A549 (cell line): Measurements from ENCODE around the gene CLDN7. TPM values are rescaled to one million over a fixed set of nuclear protein-coding genes. Genes with fewer than 3 reads are reported as not detected.

ENCODE experiments used
- ATAC-seq, 2 experiments: fragments of 200-7000 bp in 1 of 2; fragments of >200 bp in 1 of 2; cut with Nextera tagmentation in 1 of 2; cut with Tn5 transposase in 1 of 2; 3 replicates each; pipeline versions ENCODE4 v1.8.0 to v1.9.1; 2018 to 2020; ENCODE audit warnings: mild to moderate bottlenecking in 1 of 2, moderate library complexity in 1 of 2
- CTCF ChIA-PET: fragments of 300-600 bp; sonication (Branson Sonifier 250); formaldehyde crosslinking; extraction: SDS; loops from one replicate; lab custom pipeline; 2021; ENCODE audit warnings: antibody characterized with exemption, inconsistent platforms; lab: Yijun Ruan, JAX
- POLR2A ChIA-PET: fragments of 350-600 bp; formaldehyde crosslinking; extraction: SDS; loops from one replicate; lab custom pipeline; 2021; ENCODE audit warnings: antibody characterized with exemption, inconsistent platforms; lab: Yijun Ruan, JAX
- DNase-seq, 2 experiments: peaks; one replicate each; pipeline versions ENCODE4 v3.0.0 to v3.0.0-alpha.2; 2011 to 2016; ENCODE audit warnings: low read depth in 1 of 2, low spot score in 1 of 2
- FAIRE-seq: peaks from 2 replicates; lab custom pipeline; 2011; peaks lifted over from hg19 to GRCh38; lab: Jason Lieb, UNC
- H3K27ac ChIP-seq, 2 experiments: fragments of >200 bp; sonication (Bioruptor Twin); formaldehyde crosslinking; 3 replicates each; pipeline ENCODE4 v1.5.1; 2016 to 2017
- H3K4me1 ChIP-seq: fragments of >200 bp; sonication (Bioruptor Twin); formaldehyde crosslinking; 3 replicates; pipeline ENCODE4 v1.6.1; 2016
- H3K4me2 ChIP-seq: fragments of >200 bp; sonication (Bioruptor Twin); formaldehyde crosslinking; 3 replicates; pipeline ENCODE4 v1.6.1; 2016
- H3K4me3 ChIP-seq: fragments of >200 bp; sonication (Bioruptor Twin); formaldehyde crosslinking; 3 replicates; pipeline ENCODE4 v1.5.1; 2016
- H3K9me3 ChIP-seq: fragments of >200 bp; sonication (Bioruptor Twin); formaldehyde crosslinking; 3 replicates; pipeline ENCODE4 v1.6.1; 2016
- BHLHE40 ChIP-seq: IDR thresholded peaks from 2 replicates; pipeline ENCODE4 v1.6.1; 2012; ENCODE audit warnings: low read depth, low read length, inconsistent platforms
- CBX2 ChIP-seq: fragments of 200-600 bp; sonication (generic); IDR thresholded peaks from 2 replicates; pipeline ENCODE4 v1.6.1; 2016; ENCODE audit warnings: low read depth, mild to moderate bottlenecking, borderline replicate concordance
- CBX8 ChIP-seq: fragments of 200-600 bp; sonication (generic); IDR thresholded peaks from 2 replicates; pipeline ENCODE4 v1.6.1; 2016
- EHF ChIP-seq: fragments of 250-450 bp; sonication (Bioruptor Pico); IDR thresholded peaks from 2 replicates; pipeline ENCODE4 v1.5.0; 2020; ENCODE audit warnings: mild to moderate bottlenecking
- EP300 ChIP-seq, 2 experiments: fragments of >200 bp; sonication (Bioruptor Twin); formaldehyde crosslinking; IDR thresholded peaks; 2 replicates in 1 of 2; 3 replicates in 1 of 2; pipeline ENCODE4 v1.6.1; 2016 to 2017
- HES2 ChIP-seq: fragments of >200 bp; sonication (Bioruptor Twin); formaldehyde crosslinking; IDR thresholded peaks from 2 replicates; pipeline ENCODE4 v1.6.1; 2016
- HEYL ChIP-seq: fragments of 250-450 bp; sonication (Bioruptor Pico); IDR thresholded peaks from 2 replicates; pipeline ENCODE4 v1.8.0; 2021; ENCODE audit warnings: mild to moderate bottlenecking, moderate library complexity
- JUN ChIP-seq, 2 experiments: fragments of >200 bp; sonication (Bioruptor Twin); formaldehyde crosslinking; IDR thresholded peaks; 2 replicates in 1 of 2; 3 replicates in 1 of 2; pipeline ENCODE4 v1.6.1; 2016 to 2017
- KDM1A ChIP-seq: fragments of 200-600 bp; sonication (generic); IDR thresholded peaks from 2 replicates; pipeline ENCODE4 v1.6.1; 2016; ENCODE audit warnings: low read depth, mild to moderate bottlenecking
- POLR2A ChIP-seq: IDR thresholded peaks from 2 replicates; pipeline ENCODE4 v1.6.1; 2012; ENCODE audit warnings: mild to moderate bottlenecking, low read length
- POLR2AphosphoS2 ChIP-seq: conservative IDR thresholded peaks from 2 replicates; pipeline ENCODE4 v1.6.1; 2012; ENCODE audit warnings: low read length, improper control_type of control experiment, inconsistent platforms
- REST ChIP-seq: fragments of 200-600 bp; sonication (generic); IDR thresholded peaks from 2 replicates; pipeline ENCODE4 v1.6.1; 2016; ENCODE audit warnings: antibody characterized with exemption, mild to moderate bottlenecking, moderate library complexity
- TFCP2L1 ChIP-seq: fragments of 250-450 bp; sonication (Bioruptor Pico); IDR thresholded peaks from 2 replicates; pipeline ENCODE4 v1.5.0; 2021; ENCODE audit warnings: mild to moderate bottlenecking
- WGBS: methylation state at CpG from one replicate; pipeline ENCODE4 v1.1.6; 2017; ENCODE audit errors: missing lambda C conversion rate; 5-methylcytosine and 5-hydroxymethylcytosine counted together
- polyA plus RNA-seq, 4 experiments: library from polyadenylated mRNA; depleted of rRNA in 3 of 4; stranded (reverse); fragments of >200 nt; fragmentation: RNase III in 1 of 4; extraction: RNeasy Plus Mini Kit Qiagen cat#74134 plus additional on column Dnase treatment in 1 of 4; gene quantifications; 2 replicates in 3 of 4; 3 replicates in 1 of 4; pipeline ENCODE4 v1.2.3, GENCODE V29; 2011 to 2017
- TF ChIP-seq, protein P1 (sequence below): fragments of >200 bp; sonication (Bioruptor Twin); formaldehyde crosslinking; IDR thresholded peaks from 3 replicates; pipeline ENCODE4 v1.5.1; 2016
- TF ChIP-seq, protein P2 (sequence below): fragments of >200 bp; sonication (Bioruptor Twin); formaldehyde crosslinking; IDR thresholded peaks from 3 replicates; pipeline ENCODE4 v1.6.1; 2016

CLDN7 gene
- polyA plus RNA-seq, 2 of the 4 experiments (the other 2 are of a cell fraction), result 0.97 to 4.2 TPM

DNA sequence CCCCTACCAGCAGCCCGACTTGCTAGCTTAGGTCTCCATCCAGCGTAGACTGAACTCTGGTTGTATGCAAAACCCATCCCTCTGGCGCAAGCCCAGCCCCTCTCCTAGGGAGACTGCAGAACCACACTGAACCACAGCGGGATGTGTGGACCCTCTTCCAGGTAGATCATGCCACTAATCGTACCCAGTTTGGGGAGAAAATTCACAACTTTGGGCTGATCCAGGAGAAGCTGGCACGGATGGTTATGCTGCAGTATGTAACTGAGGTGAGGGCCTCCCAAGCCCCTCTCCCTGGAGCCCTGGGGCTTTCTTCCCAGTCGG, 39.3 kb downstream of the CLDN7 start (continued):
- TF ChIP-seq REST (no peak), HES2 (no peak), TFCP2L1 (CRISPR knock-in tag) (no peak), CBX8 (no peak), JUN (IDR thresholded peaks at IDR 0.05) (0 out of 5 replicates have a peak, but pooled peaks of 1 of the 2 experiments have one; percentile 1), BHLHE40 (no peak), POLR2AphosphoS2 (no peak), KDM1A (no peak), EHF (CRISPR knock-in tag) (no peak), EP300 (IDR thresholded peaks at IDR 0.05) (no peak)
- TF ChIP-seq, protein P1, sequence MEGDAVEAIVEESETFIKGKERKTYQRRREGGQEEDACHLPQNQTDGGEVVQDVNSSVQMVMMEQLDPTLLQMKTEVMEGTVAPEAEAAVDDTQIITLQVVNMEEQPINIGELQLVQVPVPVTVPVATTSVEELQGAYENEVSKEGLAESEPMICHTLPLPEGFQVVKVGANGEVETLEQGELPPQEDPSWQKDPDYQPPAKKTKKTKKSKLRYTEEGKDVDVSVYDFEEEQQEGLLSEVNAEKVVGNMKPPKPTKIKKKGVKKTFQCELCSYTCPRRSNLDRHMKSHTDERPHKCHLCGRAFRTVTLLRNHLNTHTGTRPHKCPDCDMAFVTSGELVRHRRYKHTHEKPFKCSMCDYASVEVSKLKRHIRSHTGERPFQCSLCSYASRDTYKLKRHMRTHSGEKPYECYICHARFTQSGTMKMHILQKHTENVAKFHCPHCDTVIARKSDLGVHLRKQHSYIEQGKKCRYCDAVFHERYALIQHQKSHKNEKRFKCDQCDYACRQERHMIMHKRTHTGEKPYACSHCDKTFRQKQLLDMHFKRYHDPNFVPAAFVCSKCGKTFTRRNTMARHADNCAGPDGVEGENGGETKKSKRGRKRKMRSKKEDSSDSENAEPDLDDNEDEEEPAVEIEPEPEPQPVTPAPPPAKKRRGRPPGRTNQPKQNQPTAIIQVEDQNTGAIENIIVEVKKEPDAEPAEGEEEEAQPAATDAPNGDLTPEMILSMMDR, result no peak
- TF ChIP-seq, protein P2, sequence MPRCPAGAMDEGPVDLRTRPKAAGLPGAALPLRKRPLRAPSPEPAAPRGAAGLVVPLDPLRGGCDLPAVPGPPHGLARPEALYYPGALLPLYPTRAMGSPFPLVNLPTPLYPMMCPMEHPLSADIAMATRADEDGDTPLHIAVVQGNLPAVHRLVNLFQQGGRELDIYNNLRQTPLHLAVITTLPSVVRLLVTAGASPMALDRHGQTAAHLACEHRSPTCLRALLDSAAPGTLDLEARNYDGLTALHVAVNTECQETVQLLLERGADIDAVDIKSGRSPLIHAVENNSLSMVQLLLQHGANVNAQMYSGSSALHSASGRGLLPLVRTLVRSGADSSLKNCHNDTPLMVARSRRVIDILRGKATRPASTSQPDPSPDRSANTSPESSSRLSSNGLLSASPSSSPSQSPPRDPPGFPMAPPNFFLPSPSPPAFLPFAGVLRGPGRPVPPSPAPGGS, result peak; percentile 34; the same call in 1 of the 3 replicates
- TF ChIP-seq, all 56 proteins: peak for 4

GRCh38 chr17:7222093-7222971, 39.9 kb downstream of the CLDN7 start:
- ATAC-seq, result no peak
- H3K4me3 ChIP-seq, result no peak overlapping the region
- H3K4me1 ChIP-seq, result peaks cover 30% of the 10 kb centered on the region
- no peak for DNase-seq
- peak; percentile 19 to 37; a peak in 2 of 5 replicates for TF ChIP-seq JUN (IDR thresholded peaks at IDR 0.05)
- TF ChIP-seq POLR2AphosphoS2, result peak; percentile 67; the same call in 1 of the 2 replicates
- TF ChIP-seq POLR2A, result 0 out of 2 replicates have a peak, but pooled peaks have one; percentile 4
- TF ChIP-seq CBX2, result no peak
- TF ChIP-seq, protein P2, result no peak; the same call in 2 of the 3 replicates
- TF ChIP-seq HEYL (CRISPR knock-in tag), result no peak
- H3K9me3 ChIP-seq, result no peaks in the 10 kb centered on the region
- ChIA-PET POLR2A (interaction anchor here (0.8 to 0.9 kb wide), 2 partner anchors 12 to 16 kb away, joined by 3 read pairs; partner anchors contain the start of gene DVL2), CTCF (interaction anchor here (1.0 to 10.0 kb wide), 8 partner anchors 15 to 177 kb away, joined by 3 to 169 read pairs (median 6); partner anchors contain the start of genes DVL2, GABARAP and PHF23)
- H3K4me2 ChIP-seq, result no peak overlapping the region
- WGBS, result 88% methylated on average over 15 of the region's 15 CpGs
- H3K27ac ChIP-seq, result no peak overlapping the region
- no peak for FAIRE-seq
